K562 (cell line): ENCODE measurements around the gene NECTIN4. TPM values are rescaled to one million over a fixed set of nuclear protein-coding genes. Genes with fewer than 3 reads are reported as not detected.

ENCODE experiments used
- BRD9 ChIP-seq: fragments of 450-650 bp; IDR thresholded peaks from 2 replicates; pipeline ENCODE4 v1.6.1; 2018; ENCODE audit warnings: low read depth; ENCODE audit not compliant: partially characterized antibody
- CREB1 ChIP-seq, 2 experiments: sonication (generic) in 1 of 2; formaldehyde crosslinking in 1 of 2; IDR thresholded peaks; 2 replicates each; pipeline versions ENCODE4 v1.6.1 to v1.8.0; 2012 to 2022; ENCODE audit warnings: inconsistent platforms in 1 of 2, mild to moderate bottlenecking in 1 of 2, missing genetic modification reagents in 1 of 2, moderate library complexity in 1 of 2
- GTF2A2 ChIP-seq: IDR thresholded peaks from 2 replicates; pipeline ENCODE4 v1.6.1; 2016; ENCODE audit warnings: mild to moderate bottlenecking, missing genetic modification characterization, missing compliant biosample characterization
- POU5F1 ChIP-seq: fragments of 150-350 bp; IDR thresholded peaks from 2 replicates; pipeline ENCODE4 v1.6.1; 2014; ENCODE audit warnings: borderline replicate concordance, low read length, low read depth, mild to moderate bottlenecking; ENCODE audit not compliant: partially characterized antibody
- PRDM10 ChIP-seq: fragments of 450-650 bp; IDR thresholded peaks from 2 replicates; pipeline ENCODE4 v1.6.1; 2018; ENCODE audit not compliant: partially characterized antibody
- RBBP5 ChIP-seq: fragments of 200-600 bp; sonication (generic); IDR thresholded peaks from 2 replicates; pipeline ENCODE4 v1.6.1; 2012; ENCODE audit warnings: borderline replicate concordance, mild to moderate bottlenecking, low read length, control low read depth, inconsistent platforms; ENCODE audit not compliant: insufficient read depth, poor library complexity, severe bottlenecking
- RBM25 ChIP-seq: fragments of 200-400 bp; formaldehyde crosslinking; IDR thresholded peaks from 2 replicates; pipeline ENCODE4 v1.6.1; 2018; ENCODE audit warnings: low read length, low read depth, moderate library complexity; ENCODE audit not compliant: severe bottlenecking
- RFX5 ChIP-seq: IDR thresholded peaks from 2 replicates; pipeline ENCODE4 v1.6.1; 2011; ENCODE audit warnings: low read depth, mild to moderate bottlenecking, improper control_type of control experiment, low read length
- SP2 ChIP-seq: IDR thresholded peaks from 2 replicates; pipeline ENCODE4 v1.6.1; 2011; ENCODE audit warnings: mild to moderate bottlenecking, low read depth, low read length, moderate library complexity; ENCODE audit not compliant: poor library complexity, severe bottlenecking; ENCODE audit errors: extremely low read depth
- TSC22D4 ChIP-seq: fragments of 450-650 bp; IDR thresholded peaks from 2 replicates; pipeline ENCODE4 v1.6.1; 2016; ENCODE audit warnings: missing genetic modification characterization, missing biosample characterization, control low read depth
- polyA plus RNA-seq, 8 experiments: library from polyadenylated mRNA; depleted of rRNA in 4 of 8; stranded (reverse) in 5 of 8; unstranded in 3 of 8; fragments of >200 nt; fragmentation: Nextera tagmentation in 2 of 8; fragmentation: Illumina TruSeq in 1 of 8; extraction: Ambion mirVana in 2 of 8; extraction: Trizol in 1 of 8; gene quantifications; 2 replicates each; pipeline versions ENCODE4 v1.2.1 to v1.2.3, GENCODE V29; 2011 to 2014; ENCODE audit warnings: inconsistent platforms in 1 of 8, missing spikeins in 1 of 8
- total RNA-seq, 7 experiments: library from RNA; depleted of rRNA in 6 of 7; stranded (reverse); fragments of >200 nt in 6 of 7; fragmentation: Illumina TruSeq in 2 of 7; extraction: Trizol in 2 of 7; gene quantifications; 2 replicates each; pipeline versions ENCODE4 v1.2.1 to v1.2.3, GENCODE V29; 2011 to 2021; ENCODE audit warnings: low replicate concordance in 1 of 7
- TF ChIP-seq, protein P1 (sequence below): fragments of 450-650 bp; IDR thresholded peaks from 2 replicates; pipeline ENCODE4 v1.6.1; 2016; ENCODE audit warnings: low read depth

Gene NECTIN4
- total and polyA plus RNA-seq, 9 of the 15 experiments (the other 6 are each of a cell fraction or from before 2014, with no cell fraction given), result 0.01 to 0.09 TPM; not detected in 7

DNA sequence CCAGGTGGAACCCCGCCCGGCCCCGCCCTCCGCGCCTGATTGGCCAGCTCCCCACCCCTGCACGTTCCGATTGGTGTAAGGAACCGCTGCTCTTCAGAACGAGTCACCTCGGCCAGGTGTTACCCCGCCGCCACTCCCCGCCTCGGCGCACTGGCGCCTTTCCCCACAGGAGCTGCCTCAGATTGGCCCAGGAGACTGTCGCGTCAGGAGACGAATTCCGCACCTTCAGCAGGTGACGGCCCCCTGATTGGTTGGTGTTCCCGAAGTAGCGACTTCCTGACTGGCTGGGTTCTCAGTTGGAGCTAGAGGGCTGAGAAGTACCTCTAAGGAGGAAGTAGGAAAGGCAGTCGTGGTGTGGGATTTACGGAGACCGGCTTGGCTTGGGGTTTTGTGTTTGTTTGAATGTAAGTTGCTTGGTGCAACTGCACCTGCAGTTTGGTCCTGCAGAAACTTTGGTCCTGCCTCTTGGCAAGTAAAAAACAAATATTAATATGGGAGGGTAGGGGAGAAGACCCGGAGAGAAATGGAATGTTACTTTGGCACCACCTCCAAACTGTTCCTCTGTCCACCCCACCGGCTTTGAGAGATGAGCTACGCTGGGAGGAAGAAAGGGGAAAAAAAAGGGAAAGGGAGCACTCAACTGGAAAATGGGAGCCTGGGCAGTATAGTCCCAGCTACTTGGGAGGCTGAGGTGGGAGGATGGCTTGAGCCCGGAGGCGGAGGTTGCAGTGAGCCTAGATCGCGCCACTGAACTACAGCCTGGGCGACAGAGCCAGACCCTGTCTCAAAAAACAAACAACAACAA is 68.0 kb downstream of the NECTIN4 start (continued):
- peak; percentile 71 for TF ChIP-seq SP2
- peak; percentile 87 for TF ChIP-seq RBM25
- no peak for TF ChIP-seq POU5F1
- peak; percentile 9 for TF ChIP-seq PRDM10
- peak; percentile 40 for TF ChIP-seq BRD9
- no peak for TF ChIP-seq TSC22D4 (tag)
- TF ChIP-seq RBBP5, result no peak
- TF ChIP-seq, protein P1, sequence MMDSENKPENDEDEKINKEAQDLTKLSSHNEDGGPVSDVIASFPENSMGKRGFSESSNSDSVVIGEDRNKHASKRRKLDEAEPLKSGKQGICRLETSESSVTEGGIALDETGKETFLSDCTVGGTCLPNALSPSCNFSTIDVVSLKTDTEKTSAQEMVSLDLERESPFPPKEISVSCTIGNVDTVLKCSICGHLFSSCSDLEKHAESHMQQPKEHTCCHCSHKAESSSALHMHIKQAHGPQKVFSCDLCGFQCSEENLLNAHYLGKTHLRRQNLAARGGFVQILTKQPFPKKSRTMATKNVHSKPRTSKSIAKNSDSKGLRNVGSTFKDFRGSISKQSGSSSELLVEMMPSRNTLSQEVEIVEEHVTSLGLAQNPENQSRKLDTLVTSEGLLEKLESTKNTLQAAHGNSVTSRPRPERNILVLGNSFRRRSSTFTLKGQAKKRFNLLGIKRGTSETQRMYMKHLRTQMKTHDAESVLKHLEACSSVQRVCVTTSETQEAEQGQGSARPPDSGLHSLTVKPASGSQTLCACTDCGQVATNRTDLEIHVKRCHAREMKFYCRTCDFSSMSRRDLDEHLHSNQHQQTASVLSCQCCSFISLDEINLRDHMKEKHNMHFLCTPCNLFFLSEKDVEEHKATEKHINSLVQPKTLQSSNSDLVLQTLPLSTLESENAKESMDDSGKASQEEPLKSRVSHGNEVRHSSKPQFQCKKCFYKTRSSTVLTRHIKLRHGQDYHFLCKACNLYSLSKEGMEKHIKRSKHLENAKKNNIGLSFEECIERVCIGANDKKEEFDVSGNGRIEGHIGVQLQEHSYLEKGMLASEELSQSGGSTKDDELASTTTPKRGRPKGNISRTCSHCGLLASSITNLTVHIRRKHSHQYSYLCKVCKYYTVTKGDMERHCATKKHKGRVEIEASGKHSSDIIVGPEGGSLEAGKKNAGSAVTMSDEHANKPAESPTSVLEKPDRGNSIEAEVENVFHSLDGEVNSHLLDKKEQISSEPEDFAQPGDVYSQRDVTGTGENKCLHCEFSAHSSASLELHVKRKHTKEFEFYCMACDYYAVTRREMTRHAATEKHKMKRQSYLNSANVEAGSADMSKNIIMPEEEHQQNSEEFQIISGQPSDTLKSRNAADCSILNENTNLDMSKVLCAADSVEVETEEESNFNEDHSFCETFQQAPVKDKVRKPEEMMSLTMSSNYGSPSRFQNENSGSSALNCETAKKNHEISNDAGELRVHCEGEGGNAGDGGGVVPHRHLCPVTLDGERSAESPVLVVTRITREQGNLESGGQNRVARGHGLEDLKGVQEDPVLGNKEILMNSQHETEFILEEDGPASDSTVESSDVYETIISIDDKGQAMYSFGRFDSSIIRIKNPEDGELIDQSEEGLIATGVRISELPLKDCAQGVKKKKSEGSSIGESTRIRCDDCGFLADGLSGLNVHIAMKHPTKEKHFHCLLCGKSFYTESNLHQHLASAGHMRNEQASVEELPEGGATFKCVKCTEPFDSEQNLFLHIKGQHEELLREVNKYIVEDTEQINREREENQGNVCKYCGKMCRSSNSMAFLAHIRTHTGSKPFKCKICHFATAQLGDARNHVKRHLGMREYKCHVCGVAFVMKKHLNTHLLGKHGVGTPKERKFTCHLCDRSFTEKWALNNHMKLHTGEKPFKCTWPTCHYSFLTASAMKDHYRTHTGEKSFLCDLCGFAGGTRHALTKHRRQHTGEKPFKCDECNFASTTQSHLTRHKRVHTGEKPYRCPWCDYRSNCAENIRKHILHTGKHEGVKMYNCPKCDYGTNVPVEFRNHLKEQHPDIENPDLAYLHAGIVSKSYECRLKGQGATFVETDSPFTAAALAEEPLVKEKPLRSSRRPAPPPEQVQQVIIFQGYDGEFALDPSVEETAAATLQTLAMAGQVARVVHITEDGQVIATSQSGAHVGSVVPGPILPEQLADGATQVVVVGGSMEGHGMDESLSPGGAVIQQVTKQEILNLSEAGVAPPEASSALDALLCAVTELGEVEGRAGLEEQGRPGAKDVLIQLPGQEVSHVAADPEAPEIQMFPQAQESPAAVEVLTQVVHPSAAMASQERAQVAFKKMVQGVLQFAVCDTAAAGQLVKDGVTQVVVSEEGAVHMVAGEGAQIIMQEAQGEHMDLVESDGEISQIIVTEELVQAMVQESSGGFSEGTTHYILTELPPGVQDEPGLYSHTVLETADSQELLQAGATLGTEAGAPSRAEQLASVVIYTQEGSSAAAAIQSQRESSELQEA, result peak; percentile 49; the same call in 1 of the 2 replicates
- peak; percentile 81 for TF ChIP-seq CREB1 (IDR thresholded peaks at IDR 0.05)
- 0 out of 2 replicates have a peak, but pooled peaks have one; percentile 16 for TF ChIP-seq CREB1 (CRISPR knock-in tag; IDR thresholded peaks at IDR 0.05)
- TF ChIP-seq GTF2A2, result no peak
- peak; percentile 62; the same call in 1 of the 2 replicates for TF ChIP-seq RFX5
